Mucosa of descending colon (tissue), 3 donors: ENCODE data around the gene IGSF3. TPM values are rescaled to one million over a fixed set of nuclear protein-coding genes. Genes with fewer than 3 reads are reported as not detected.

ENCODE experiments used
- ATAC-seq: fragments of 200-7000 bp; cut with Tn5 transposase; one replicate; pipeline ENCODE4 v1.9.1; 2020; ENCODE audit warnings: mild to moderate bottlenecking, moderate library complexity
- DNase-seq, 3 donors: peaks; one replicate each; pipeline ENCODE4 v3.0.0-alpha.2; 2020
- H3K36me3 ChIP-seq: fragments of 200-600 bp; one replicate; pipeline ENCODE4 v1.8.0; 2021; ENCODE audit warnings: low read depth, mild to moderate bottlenecking
- H3K4me1 ChIP-seq: fragments of 200-600 bp; one replicate; pipeline ENCODE4 v1.8.0; 2021; ENCODE audit warnings: low read depth, mild to moderate bottlenecking
- H3K4me3 ChIP-seq: fragments of 200-600 bp; one replicate; pipeline ENCODE4 v1.8.0; 2021; ENCODE audit warnings: mild to moderate bottlenecking
- H3K9me3 ChIP-seq: fragments of 200-600 bp; one replicate; pipeline ENCODE4 v1.8.0; 2021; ENCODE audit warnings: mild to moderate bottlenecking
- intact Hi-C, 2 donors: fragments of 100-400 bp; cut with DNase I in 1 of 2; cut with micrococcal nuclease in 1 of 2; formaldehyde crosslinking; loops; one replicate each; pipeline versions ENCODE4 v1.11.0 to v1.11.1; 2022; cut with DNase I, micrococcal nuclease
- total RNA-seq, 3 donors: library from RNA; stranded (reverse); fragmentation: NEBNext Ultra II Directional in 2 of 3; extraction: Animal tissue kit (Norgen Biotek cat#: 25700) in 2 of 3; gene quantifications; one replicate each; pipeline versions ENCODE4 v1.2.1 to v1.2.4, GENCODE V29; 2021 to 2023
- TF ChIP-seq, protein P1 (sequence below): fragments of 200-600 bp; IDR thresholded peaks from one replicate; pipeline ENCODE4 v1.8.0; 2022; ENCODE audit warnings: antibody characterized with exemption, mild to moderate bottlenecking
- donor health status: DM: no; HTN: no; CAD: no; lungs with moderate emphysema.
- donor health status: DM: no; HTN: no; CAD: no.
- donor health status: DM: no; HTN: yes; CAD: no.

Gene IGSF3
- total RNA-seq, 3 donors from 2014 or later, result 20.9 to 35.4 (median 27.4) TPM

DNA sequence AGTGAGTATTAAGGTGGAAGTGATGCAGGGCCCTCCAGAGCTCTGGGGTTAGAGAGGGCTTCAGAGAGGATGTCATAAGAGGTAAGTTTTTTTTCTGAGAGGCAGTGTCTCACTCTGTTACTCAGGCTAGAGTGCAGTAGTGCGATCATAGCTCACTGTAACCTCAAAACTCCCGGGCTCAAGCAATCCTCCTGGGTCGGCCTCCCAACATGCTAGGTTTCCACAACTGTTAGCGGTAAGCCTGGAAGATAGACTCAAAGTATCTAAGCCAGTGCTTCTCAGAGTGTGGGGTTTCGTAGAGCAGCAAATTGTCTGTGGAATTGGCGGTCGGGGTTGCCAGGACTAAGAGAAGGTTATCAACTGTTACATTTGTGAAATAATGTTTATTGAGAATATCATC is 18.6 kb upstream of the IGSF3 start:
- H3K4me3 ChIP-seq, result no peak overlapping the region
- H3K4me1 ChIP-seq, result no peaks in the 10 kb centered on the region
- TF ChIP-seq, protein P1, sequence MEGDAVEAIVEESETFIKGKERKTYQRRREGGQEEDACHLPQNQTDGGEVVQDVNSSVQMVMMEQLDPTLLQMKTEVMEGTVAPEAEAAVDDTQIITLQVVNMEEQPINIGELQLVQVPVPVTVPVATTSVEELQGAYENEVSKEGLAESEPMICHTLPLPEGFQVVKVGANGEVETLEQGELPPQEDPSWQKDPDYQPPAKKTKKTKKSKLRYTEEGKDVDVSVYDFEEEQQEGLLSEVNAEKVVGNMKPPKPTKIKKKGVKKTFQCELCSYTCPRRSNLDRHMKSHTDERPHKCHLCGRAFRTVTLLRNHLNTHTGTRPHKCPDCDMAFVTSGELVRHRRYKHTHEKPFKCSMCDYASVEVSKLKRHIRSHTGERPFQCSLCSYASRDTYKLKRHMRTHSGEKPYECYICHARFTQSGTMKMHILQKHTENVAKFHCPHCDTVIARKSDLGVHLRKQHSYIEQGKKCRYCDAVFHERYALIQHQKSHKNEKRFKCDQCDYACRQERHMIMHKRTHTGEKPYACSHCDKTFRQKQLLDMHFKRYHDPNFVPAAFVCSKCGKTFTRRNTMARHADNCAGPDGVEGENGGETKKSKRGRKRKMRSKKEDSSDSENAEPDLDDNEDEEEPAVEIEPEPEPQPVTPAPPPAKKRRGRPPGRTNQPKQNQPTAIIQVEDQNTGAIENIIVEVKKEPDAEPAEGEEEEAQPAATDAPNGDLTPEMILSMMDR, result no peak
- ATAC-seq (no peak), DNase-seq (no peak)
- intact Hi-C loops, result no loop called here
- H3K9me3 ChIP-seq, result no peaks in the 10 kb centered on the region
- no peaks in the 10 kb centered on the region for H3K36me3 ChIP-seq

GRCh38 chr1:116684575-116684974 is 17.0 kb upstream of the IGSF3 start:
- no peak for ATAC-seq
- TF ChIP-seq, protein P1, result no peak
- no peaks in the 10 kb centered on the region for H3K36me3 ChIP-seq
- no peaks in the 10 kb centered on the region for H3K4me1 ChIP-seq
- intact Hi-C loops, result no loop called here
- DNase-seq, result no peak
- H3K4me3 ChIP-seq, result no peak overlapping the region
- no peaks in the 10 kb centered on the region for H3K9me3 ChIP-seq

DNA sequence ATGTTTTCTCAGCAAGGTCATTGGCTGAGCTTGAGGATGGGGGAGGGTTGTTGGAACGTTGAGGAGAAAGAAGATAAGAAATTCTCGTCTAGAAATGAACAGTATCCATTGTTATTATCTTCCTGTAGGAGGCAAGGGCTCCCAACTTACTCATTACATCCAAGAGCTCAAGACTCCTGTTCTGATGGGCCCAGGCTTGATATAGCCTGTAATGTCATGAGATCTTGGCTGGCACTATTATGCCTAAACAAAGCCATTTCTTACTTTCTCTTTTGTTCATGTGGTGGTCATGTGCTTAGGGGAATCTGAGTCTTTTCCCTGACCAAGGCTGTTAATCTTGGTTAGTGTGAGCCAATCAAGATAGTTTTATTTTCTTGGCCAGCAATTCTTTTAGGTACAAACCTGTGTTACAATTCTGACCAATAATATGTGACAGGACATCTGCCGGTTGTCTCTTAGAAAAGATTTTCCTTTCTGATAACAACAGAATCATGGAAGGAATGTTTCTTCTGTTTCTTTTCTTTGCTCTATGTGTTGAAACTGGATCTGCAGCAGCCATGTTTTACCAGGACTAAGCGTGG is 15.2 kb upstream of the IGSF3 start:
- no peak for ATAC-seq
- intact Hi-C loops, result no loop called here
- no peaks in the 10 kb centered on the region for H3K9me3 ChIP-seq
- no peaks in the 10 kb centered on the region for H3K4me1 ChIP-seq
- H3K36me3 ChIP-seq, result no peaks in the 10 kb centered on the region
- no peak for DNase-seq
- TF ChIP-seq, protein P1, result no peak
- H3K4me3 ChIP-seq, result no peak overlapping the region

GRCh38 chr1:116681343-116681899 is 13.9 kb upstream of the IGSF3 start:
- ATAC-seq (no peak), DNase-seq (no peak)
- Histone ChIP-seq H3K4me3 (no peak overlapping the region), H3K4me1 (no peaks in the 10 kb centered on the region), H3K9me3 (no peaks in the 10 kb centered on the region), H3K36me3 (no peaks in the 10 kb centered on the region)
- intact Hi-C loops, result no loop called here
- TF ChIP-seq, protein P1, result no peak

- Histone ChIP-seq H3K9me3 (no peaks in the 10 kb centered on the region), H3K36me3 (no peaks in the 10 kb centered on the region), H3K4me1 (no peaks in the 10 kb centered on the region), H3K4me3 (no peak overlapping the region)
- intact Hi-C loops, result no loop called here
- ATAC-seq (no peak), DNase-seq (no peak)
- TF ChIP-seq, protein P1, result no peak
Measured at GRCh38 chr1:116680752-116681151, 13.2 kb upstream of the IGSF3 start.
